Panc1 (cell line): ENCODE data around the gene PIGC. TPM values are rescaled to one million over a fixed set of nuclear protein-coding genes. Genes with fewer than 3 reads are reported as not detected.

Experiments used
- ATAC-seq: fragments of 200-7000 bp; cut with Tn5 transposase; 2 replicates; pipeline ENCODE4 v1.9.1; 2020; ENCODE audit warnings: mild to moderate bottlenecking, moderate library complexity
- BruUV-seq: library from RNA; stranded (reverse); fragments of 400-500 nt; replicated peaks from 2 replicates; lab custom pipeline; 2021; lab: Mats Ljungman, UMichigan
- CTCF ChIA-PET: fragments of 300-600 bp; sonication (Branson Sonifier 250); formaldehyde crosslinking; loops from one replicate; lab custom pipeline; 2022; ENCODE audit warnings: antibody characterized with exemption; lab: Charles Lee
- POLR2A ChIA-PET: fragments of 300-600 bp; sonication (Branson Sonifier 250); formaldehyde crosslinking; loops from one replicate; lab custom pipeline; 2022; ENCODE audit warnings: antibody characterized with exemption; lab: Charles Lee
- DNase-seq: peaks from one replicate; pipeline ENCODE4 v3.0.0-alpha.2; 2010; ENCODE audit warnings: low read depth, low spot score
- H3K27ac ChIP-seq: 2 replicates; pipeline ENCODE4 v1.5.1; 2011; ENCODE audit warnings: mild to moderate bottlenecking, low read length, inconsistent platforms
- H3K27me3 ChIP-seq: fragments of 200-500 bp; sonication (Bioruptor generic); 2 replicates; pipeline ENCODE4 v1.6.0; 2014; ENCODE audit warnings: low read length, inconsistent platforms; ENCODE audit not compliant: control insufficient read depth, insufficient read depth
- H3K36me3 ChIP-seq: fragments of 200-500 bp; sonication (Bioruptor generic); 2 replicates; pipeline ENCODE4 v1.5.1; 2014; ENCODE audit warnings: inconsistent platforms, mild to moderate bottlenecking, low read length, moderate library complexity; ENCODE audit not compliant: control insufficient read depth, insufficient read depth
- H3K4me1 ChIP-seq: 2 replicates; pipeline ENCODE4 v1.5.1; 2011; ENCODE audit warnings: inconsistent platforms, mild to moderate bottlenecking, low read length, moderate library complexity; ENCODE audit not compliant: control insufficient read depth, insufficient read depth
- H3K4me3 ChIP-seq, 2 experiments: 2 replicates each; pipeline ENCODE4 v1.5.1; 2011 to 2012; ENCODE audit warnings: low read depth in 2 of 2, low read length in 2 of 2, mild to moderate bottlenecking in 2 of 2, inconsistent platforms in 1 of 2, moderate library complexity in 1 of 2
- H3K9me3 ChIP-seq: fragments of 200-500 bp; sonication (Bioruptor generic); 2 replicates; pipeline ENCODE4 v1.5.1; 2014; ENCODE audit warnings: low read depth, mild to moderate bottlenecking, inconsistent platforms, low read length, moderate library complexity; ENCODE audit not compliant: control insufficient read depth, insufficient read depth
- CTCF ChIP-seq: fragments of 450-650 bp; IDR thresholded peaks from 2 replicates; pipeline ENCODE4 v1.5.1; 2017; ENCODE audit warnings: mild to moderate bottlenecking
- POLR2AphosphoS5 ChIP-seq: IDR thresholded peaks from 2 replicates; pipeline ENCODE4 v1.6.1; 2012; ENCODE audit warnings: mild to moderate bottlenecking, low read depth, low read length, moderate library complexity
- REST ChIP-seq, 2 experiments: IDR thresholded peaks; 2 replicates each; pipeline ENCODE4 v1.6.1; 2011 to 2012; ENCODE audit warnings: low read depth in 2 of 2, control low read depth in 1 of 2, low read length in 1 of 2, mild to moderate bottlenecking in 1 of 2, moderate library complexity in 1 of 2; ENCODE audit not compliant: insufficient read depth in 1 of 2
- SIN3A ChIP-seq: IDR thresholded peaks from 2 replicates; pipeline ENCODE4 v1.6.1; 2012; ENCODE audit warnings: low read depth, mild to moderate bottlenecking, low read length, moderate library complexity, borderline replicate concordance; ENCODE audit not compliant: insufficient read depth
- TCF7L2 ChIP-seq: IDR thresholded peaks from 2 replicates; pipeline ENCODE4 v1.6.1; 2011; ENCODE audit warnings: mild to moderate bottlenecking, low read depth, low read length, inconsistent platforms
- in situ Hi-C: cut with HindIII; loops from 2 replicates; pipeline ENCODE4 v1.10.0; 2016; ENCODE audit warnings: low sequenced_read_pairs, low pct_unique_long_range_greater_than_20kb
- intact Hi-C: fragments of 100-400 bp; cut with micrococcal nuclease; formaldehyde crosslinking; loops from one replicate; pipeline ENCODE4 v1.10.0; 2022; ENCODE audit not compliant: unreplicated experiment
- total RNA-seq: library from RNA; stranded (reverse); gene quantifications from one replicate; pipeline ENCODE4 v1.2.1, GENCODE V29; 2021; ENCODE audit not compliant: unreplicated experiment

PIGC gene
- total RNA-seq, 1 experiment from 2014 or later, result 23.6 TPM

- CTCF ChIA-PET, result interaction anchor here (0.8 to 1.1 kb wide), 2 partner anchors 40 to 392 kb away, joined by 3 to 7 read pairs; no protein-coding TSS in a partner anchor
- Histone ChIP-seq H3K4me1 (peaks cover 20% of the 10 kb centered on the region), H3K4me3 (0 out of 4 replicates have a peak overlapping the region, but pooled peaks of 1 of the 2 experiments have one; percentile 9), H3K27me3 (no peaks in the 10 kb centered on the region), H3K27ac (peak overlapping the region; percentile 100), H3K36me3 (no peaks in the 10 kb centered on the region), H3K9me3 (peaks cover 18% of the 10 kb centered on the region; the same call in 1 of the 2 replicates)
- no TSS peak for BruUV-seq
- POLR2A ChIA-PET, result interaction anchor here (0.7 kb wide), 1 partner anchor 212 kb away, joined by 3 read pairs; no protein-coding TSS in a partner anchor
- intact Hi-C loops, result no loop called here
- no peak for TF ChIP-seq POLR2AphosphoS5
- no peak for TF ChIP-seq REST (IDR thresholded peaks at IDR 0.05; ENCODE audit: insufficient read depth in 1 of 2, low read depth in 2 of 2, low read length in 1 of 2)
- TF ChIP-seq SIN3A, result no peak
- TF ChIP-seq CTCF, result no peak
- no peak for TF ChIP-seq TCF7L2
- DNase-seq (no peak), ATAC-seq (peak; percentile 78)
- in situ Hi-C loops, result no loop called here
Measured at GRCh38 chr1:172394141-172394751, 49.6 kb downstream of the PIGC start.

GRCh38 chr1:172393354-172393753 lies 50.5 kb downstream of the PIGC start:
- ChIA-PET CTCF (no interaction called here), POLR2A (interaction anchor here (0.7 kb wide), 2 partner anchors 260 to 1221 kb away, joined by 3 read pairs; no protein-coding TSS in a partner anchor)
- no TSS peak for BruUV-seq
- Histone ChIP-seq H3K4me1 (peaks cover 11% of the 10 kb centered on the region), H3K36me3 (no peaks in the 10 kb centered on the region), H3K27me3 (no peaks in the 10 kb centered on the region), H3K4me3 (no peak overlapping the region), H3K9me3 (peaks cover 15% of the 10 kb centered on the region; the same call in 1 of the 2 replicates), H3K27ac (peak overlapping the region; percentile 100; the same call in 1 of the 2 replicates)
- TF ChIP-seq POLR2AphosphoS5, result no peak
- no peak for TF ChIP-seq SIN3A
- no peak for TF ChIP-seq CTCF
- no peak for TF ChIP-seq TCF7L2
- no peak for TF ChIP-seq REST (IDR thresholded peaks at IDR 0.05; ENCODE audit: insufficient read depth in 1 of 2, low read depth in 2 of 2, low read length in 1 of 2)
- DNase-seq (no peak), ATAC-seq (no peak)
- in situ Hi-C loops, result no loop called here
- intact Hi-C loops, result no loop called here
